NCI-H1436 (cell line): ENCODE measurements around the gene KIAA0825.

Source experiments
- DNase-seq: peaks from one replicate; lab custom pipeline; 2025; lab: John Stamatoyannopoulos, UW

Gene KIAA0825

GRCh38 chr5:94618493-94619328 lies at the start of gene KIAA0825, which contains the start of gene SLF1:
TSS of gene KIAA0825 (minus strand) at chr5:94618604. CDS start at chr5:94537126, 81,478 bp downstream.
TSS of gene SLF1 (plus strand) at chr5:94618669. CDS start at chr5:94628811, 10,142 bp downstream.
- DNase-seq: peak; percentile 81

- DNase-seq: no peak
Measured at GRCh38 chr5:94667937-94668336, 49.5 kb upstream of the KIAA0825 start.

- no peak for DNase-seq
Measured at GRCh38 chr5:94661086-94661485, 42.7 kb upstream of the KIAA0825 start.

- DNase-seq: no peak
Measured at GRCh38 chr5:94660506-94660905, 42.1 kb upstream of the KIAA0825 start.

- DNase-seq: no peak
Measured at GRCh38 chr5:94658272-94658671, 39.9 kb upstream of the KIAA0825 start.

- DNase-seq: no peak
Measured at GRCh38 chr5:94649874-94650273, 31.5 kb upstream of the KIAA0825 start.

- DNase-seq: no peak
Measured at GRCh38 chr5:94646758-94647157, 28.4 kb upstream of the KIAA0825 start.

- DNase-seq: no peak
Measured at GRCh38 chr5:94645053-94645452, 26.6 kb upstream of the KIAA0825 start.

GRCh38 chr5:94640176-94640575 lies 21.8 kb upstream of the KIAA0825 start:
- no peak for DNase-seq

- DNase-seq: no peak
Measured at GRCh38 chr5:94632024-94632423, 13.6 kb upstream of the KIAA0825 start.

GRCh38 chr5:94627191-94627590 lies 8.8 kb upstream of the KIAA0825 start:
- DNase-seq: no peak

GRCh38 chr5:94623877-94624276 lies 5.5 kb upstream of the KIAA0825 start:
- no peak for DNase-seq

GRCh38 chr5:94623011-94623410 lies 4.6 kb upstream of the KIAA0825 start:
- no peak for DNase-seq

GRCh38 chr5:94621763-94622162 lies 3.4 kb upstream of the KIAA0825 start:
- DNase-seq: no peak

- no peak for DNase-seq
Measured at GRCh38 chr5:94620256-94620655, 1.9 kb upstream of the KIAA0825 start.

- no peak for DNase-seq
Measured at GRCh38 chr5:94618029-94618492, 343 bp downstream of the KIAA0825 start.

- DNase-seq: no peak
Measured at GRCh38 chr5:94615862-94616261, 2.5 kb downstream of the KIAA0825 start.

GRCh38 chr5:94614156-94614805 lies 4.1 kb downstream of the KIAA0825 start:
- no peak for DNase-seq

- peak; percentile 1 for DNase-seq
Measured at GRCh38 chr5:94613583-94613982, 4.8 kb downstream of the KIAA0825 start.

GRCh38 chr5:94595281-94595840 lies 23.0 kb downstream of the KIAA0825 start:
- DNase-seq: no peak

- DNase-seq: no peak
Measured at GRCh38 chr5:94577466-94578245, 40.7 kb downstream of the KIAA0825 start.

GRCh38 chr5:94575196-94575595 lies 43.2 kb downstream of the KIAA0825 start:
- DNase-seq: no peak
